Omental fat pad (tissue), 4 donors: ENCODE results near the gene CCL4L2. TPM values are rescaled to one million over a fixed set of nuclear protein-coding genes. Genes with fewer than 3 reads are reported as not detected.
A peak's percentile ranks its signal among the peaks of the same experiment; 100 is the strongest.
"Not testable (repeated sequence)": the region's sequence is repeated elsewhere in the genome, so short reads cannot be mapped to it uniquely, and the experiment has no call there.

ENCODE experiments used
- ATAC-seq: fragments of 150-250 bp; one replicate; pipeline ENCODE4 v1.9.1; 2016; ENCODE audit warnings: mild to moderate bottlenecking, moderate library complexity; ENCODE audit not compliant: low FRiP score
- DNase-seq: peaks from one replicate; pipeline ENCODE4 v3.0.0-alpha.2; 2019; ENCODE audit warnings: low spot score
- total RNA-seq, 4 donors: library from RNA; depleted of rRNA; stranded (reverse); fragments of >200 nt; gene quantifications; one replicate each; pipeline ENCODE4 v1.1.0, GENCODE V29; 2016
- TF ChIP-seq, protein P1 (sequence below), 3 donors: fragments of 450-650 bp; IDR thresholded peaks; one replicate each; pipeline ENCODE4 v1.5.1; 2016 to 2017; ENCODE audit warnings: antibody characterized with exemption in 3 of 3, mild to moderate bottlenecking in 3 of 3, moderate library complexity in 2 of 3

CCL4L2 gene
- total RNA-seq, 4 donors from 2014 or later, result 1.1 to 3.2 (median 3.1) TPM; not detected in 1

DNA sequence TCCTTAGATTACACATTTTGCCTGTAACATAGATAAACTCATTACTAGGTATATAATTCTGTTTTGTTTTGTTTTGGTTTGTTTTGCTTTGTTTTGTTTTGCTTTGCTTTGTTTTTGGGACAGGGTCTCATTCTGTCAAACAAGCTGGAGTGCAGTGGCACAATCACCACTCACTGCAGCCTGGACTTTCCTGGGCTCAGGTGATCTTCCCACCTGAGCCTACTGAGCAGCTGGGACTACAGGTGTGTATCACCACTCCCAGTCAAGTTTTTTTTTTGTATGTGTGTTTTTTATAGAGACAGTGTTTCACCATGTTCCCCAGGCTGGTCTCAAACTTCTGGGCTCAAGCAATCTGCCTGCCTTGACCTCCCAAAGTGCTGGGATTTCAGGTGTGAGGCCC is 1.3 kb upstream of the CCL4L2 start:
- no peak for ATAC-seq
- no peak for DNase-seq
- TF ChIP-seq, protein P1, sequence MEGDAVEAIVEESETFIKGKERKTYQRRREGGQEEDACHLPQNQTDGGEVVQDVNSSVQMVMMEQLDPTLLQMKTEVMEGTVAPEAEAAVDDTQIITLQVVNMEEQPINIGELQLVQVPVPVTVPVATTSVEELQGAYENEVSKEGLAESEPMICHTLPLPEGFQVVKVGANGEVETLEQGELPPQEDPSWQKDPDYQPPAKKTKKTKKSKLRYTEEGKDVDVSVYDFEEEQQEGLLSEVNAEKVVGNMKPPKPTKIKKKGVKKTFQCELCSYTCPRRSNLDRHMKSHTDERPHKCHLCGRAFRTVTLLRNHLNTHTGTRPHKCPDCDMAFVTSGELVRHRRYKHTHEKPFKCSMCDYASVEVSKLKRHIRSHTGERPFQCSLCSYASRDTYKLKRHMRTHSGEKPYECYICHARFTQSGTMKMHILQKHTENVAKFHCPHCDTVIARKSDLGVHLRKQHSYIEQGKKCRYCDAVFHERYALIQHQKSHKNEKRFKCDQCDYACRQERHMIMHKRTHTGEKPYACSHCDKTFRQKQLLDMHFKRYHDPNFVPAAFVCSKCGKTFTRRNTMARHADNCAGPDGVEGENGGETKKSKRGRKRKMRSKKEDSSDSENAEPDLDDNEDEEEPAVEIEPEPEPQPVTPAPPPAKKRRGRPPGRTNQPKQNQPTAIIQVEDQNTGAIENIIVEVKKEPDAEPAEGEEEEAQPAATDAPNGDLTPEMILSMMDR (IDR thresholded peaks at IDR 0.05), result no peak

DNA sequence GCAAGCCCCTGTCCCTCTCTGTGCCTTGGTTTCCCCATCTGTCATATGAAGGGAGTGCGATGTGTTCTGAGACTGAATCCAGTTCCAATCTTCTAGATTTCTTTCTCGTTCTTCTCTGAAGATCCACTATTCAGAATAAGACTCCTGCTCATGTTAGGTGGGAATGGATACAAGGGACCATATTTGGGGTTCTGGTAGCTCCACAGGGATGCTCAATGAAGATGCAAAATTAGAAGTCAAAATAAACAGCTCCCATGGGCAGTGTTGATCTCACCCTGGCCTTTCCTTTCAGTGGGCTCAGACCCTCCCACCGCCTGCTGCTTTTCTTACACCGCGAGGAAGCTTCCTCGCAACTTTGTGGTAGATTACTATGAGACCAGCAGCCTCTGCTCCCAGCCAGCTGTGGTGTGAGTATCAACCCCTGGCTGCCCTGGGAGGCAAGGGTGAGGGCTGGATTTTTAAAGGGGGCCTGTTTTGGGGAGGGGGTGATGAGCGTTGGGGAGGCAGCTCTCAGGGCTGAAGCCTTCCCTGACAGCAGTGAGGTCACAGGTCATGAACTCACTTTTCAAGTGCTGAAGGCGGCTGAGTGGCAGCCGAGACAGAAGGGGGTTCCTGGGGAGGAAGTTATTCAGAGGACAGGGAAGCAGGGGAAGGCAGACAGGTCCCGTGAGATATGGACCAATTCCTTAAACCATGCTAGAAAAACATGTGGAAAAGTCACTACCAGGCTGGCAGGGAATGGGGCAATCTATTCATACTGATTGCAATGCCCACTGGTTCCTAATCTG is 815 bp downstream of the CCL4L2 start:
- not testable (repeated sequence) for ATAC-seq, DNase-seq

DNA sequence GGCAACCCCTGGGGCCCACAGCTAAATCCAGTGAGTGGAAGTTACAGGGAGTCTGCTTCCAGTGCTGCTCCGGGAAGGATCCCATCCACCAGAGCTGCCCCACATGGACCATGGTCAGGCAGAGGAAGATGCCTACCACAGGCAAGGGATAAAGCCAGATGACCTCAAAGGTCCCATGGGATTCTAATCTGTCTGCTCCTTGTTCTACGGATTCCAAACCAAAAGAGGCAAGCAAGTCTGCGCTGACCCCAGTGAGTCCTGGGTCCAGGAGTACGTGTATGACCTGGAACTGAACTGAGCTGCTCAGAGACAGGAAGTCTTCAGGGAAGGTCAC is 1.4 kb downstream of the CCL4L2 start:
- TF ChIP-seq, protein P1 (IDR thresholded peaks at IDR 0.05), result no peak
- DNase-seq, result no peak
- ATAC-seq, result no peak

DNA sequence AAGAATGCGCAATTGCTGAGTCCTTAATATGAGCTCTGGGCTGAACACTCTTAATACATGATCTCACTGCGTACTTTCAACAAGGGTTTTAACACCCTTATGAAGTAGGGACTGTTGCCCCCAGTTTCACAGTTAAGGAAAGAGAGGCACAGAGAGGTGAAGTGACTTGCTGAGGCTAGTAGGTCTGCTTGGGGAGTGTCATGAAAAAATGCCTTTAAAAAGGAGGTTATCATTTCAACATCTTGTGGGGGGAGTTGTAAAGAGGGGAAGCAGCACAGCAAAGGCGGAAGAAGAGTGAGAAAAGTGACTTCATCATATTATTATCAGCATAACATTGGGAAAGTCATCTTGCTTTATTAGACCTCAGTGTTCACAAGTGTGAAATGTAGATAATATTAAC is 2.1 kb downstream of the CCL4L2 start:
- DNase-seq, result no peak
- TF ChIP-seq, protein P1 (IDR thresholded peaks at IDR 0.05), result no peak
- no peak for ATAC-seq

DNA sequence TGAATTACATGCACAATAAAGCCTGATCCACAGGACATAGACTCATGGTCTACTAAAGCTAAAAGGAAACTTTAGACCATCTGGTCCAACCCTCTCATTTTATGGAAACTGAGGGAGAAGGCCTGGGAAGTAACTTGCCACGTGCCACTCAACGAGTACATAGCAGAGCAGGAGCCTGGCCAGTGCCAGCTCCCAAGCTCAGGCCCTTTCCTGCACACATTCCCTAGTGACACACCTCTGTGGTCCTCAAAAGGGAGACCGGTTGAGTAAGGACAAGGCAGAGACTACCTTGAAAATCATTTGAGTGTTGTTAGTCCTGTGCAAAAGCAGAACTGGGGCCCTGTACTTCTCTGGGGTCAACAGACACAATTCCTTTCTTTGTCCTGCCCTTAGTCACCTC is 2.8 kb downstream of the CCL4L2 start:
- no peak for ATAC-seq
- TF ChIP-seq, protein P1 (IDR thresholded peaks at IDR 0.05), result no peak
- no peak for DNase-seq

DNA sequence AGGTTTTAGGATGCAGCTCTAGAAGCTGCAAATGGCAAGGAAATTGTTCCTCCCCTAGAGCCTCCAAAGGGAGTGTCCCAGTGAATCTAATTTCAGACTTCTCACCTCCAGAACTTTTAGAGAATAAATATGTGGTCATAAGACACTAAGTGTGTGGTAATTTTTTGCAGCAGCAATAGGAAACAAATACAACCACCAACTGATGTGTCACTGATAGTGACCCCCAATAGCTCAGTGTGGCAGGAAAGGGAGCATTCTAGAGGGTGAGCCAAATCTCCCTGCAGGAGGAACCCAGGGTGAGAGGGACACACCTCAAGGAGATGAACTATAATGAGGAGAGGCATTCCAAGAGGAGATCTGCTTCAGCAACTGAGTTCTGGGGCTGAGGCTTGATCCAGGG is 4.1 kb downstream of the CCL4L2 start:
- TF ChIP-seq, protein P1 (IDR thresholded peaks at IDR 0.05), result no peak
- DNase-seq (no peak), ATAC-seq (no peak)

DNA sequence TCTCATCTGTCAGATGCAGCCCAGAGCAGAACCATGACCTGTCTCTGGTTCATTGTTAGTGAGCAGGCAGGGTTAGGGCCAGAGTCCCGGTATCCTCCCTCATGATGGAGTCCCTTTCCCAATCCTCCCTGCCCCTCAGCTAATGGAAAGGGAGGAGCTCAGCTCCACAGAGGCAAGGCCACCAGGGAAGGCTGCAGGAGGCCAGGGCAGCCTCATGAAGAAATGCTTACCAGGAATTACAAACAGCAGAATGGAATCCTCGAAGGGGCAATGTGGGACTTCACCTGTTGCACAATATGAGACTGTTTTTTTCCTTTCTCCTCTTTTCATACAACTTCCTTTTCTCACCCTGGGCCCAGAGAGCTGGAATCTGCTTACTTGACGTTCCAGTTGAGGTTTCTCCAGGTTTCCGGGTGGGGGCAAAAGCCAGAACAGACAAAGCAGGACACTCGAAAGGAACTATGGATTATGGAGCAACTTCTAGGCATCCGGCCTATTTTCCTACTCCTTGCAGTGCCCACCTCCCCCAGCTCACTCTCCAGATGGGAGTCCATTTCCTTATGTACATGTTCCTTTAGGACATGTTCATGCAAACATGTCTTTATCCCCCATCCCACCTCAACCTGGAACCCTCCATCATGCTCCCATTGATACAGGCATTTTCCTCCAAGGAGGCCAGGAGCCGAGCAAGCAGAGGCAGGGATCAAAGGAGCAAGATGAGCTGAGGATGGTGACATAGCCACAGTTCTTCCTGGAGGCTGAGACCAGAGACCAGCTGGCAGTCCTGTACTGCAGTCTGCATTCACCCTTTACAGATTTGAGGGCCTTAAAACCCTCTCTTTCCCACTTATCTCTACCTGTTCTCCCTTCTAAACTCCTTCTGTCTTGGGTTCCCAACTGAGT is 4.8 kb downstream of the CCL4L2 start:
- DNase-seq, result not testable (repeated sequence)
- ATAC-seq, result peak; percentile 28

DNA sequence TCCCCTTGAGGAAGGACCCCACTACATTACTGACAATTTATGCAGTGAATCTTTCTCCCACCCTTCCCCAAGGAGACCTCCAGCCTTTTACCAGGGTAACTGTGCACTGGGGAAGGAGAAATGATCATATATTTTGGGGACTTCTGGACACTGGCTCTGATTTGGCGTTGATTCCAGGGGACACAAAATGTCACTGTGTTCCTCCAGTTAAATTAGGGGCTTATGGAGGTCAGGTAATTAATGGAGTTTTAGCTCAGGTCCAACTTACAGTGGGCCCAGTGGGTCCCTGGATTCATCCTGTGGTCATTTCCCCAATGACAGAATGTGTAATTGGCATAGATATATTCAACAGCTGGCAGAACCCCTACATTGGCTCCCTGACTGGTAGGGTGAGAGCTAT is 8.7 kb downstream of the CCL4L2 start:
- DNase-seq, ATAC-seq: not testable (repeated sequence)

DNA sequence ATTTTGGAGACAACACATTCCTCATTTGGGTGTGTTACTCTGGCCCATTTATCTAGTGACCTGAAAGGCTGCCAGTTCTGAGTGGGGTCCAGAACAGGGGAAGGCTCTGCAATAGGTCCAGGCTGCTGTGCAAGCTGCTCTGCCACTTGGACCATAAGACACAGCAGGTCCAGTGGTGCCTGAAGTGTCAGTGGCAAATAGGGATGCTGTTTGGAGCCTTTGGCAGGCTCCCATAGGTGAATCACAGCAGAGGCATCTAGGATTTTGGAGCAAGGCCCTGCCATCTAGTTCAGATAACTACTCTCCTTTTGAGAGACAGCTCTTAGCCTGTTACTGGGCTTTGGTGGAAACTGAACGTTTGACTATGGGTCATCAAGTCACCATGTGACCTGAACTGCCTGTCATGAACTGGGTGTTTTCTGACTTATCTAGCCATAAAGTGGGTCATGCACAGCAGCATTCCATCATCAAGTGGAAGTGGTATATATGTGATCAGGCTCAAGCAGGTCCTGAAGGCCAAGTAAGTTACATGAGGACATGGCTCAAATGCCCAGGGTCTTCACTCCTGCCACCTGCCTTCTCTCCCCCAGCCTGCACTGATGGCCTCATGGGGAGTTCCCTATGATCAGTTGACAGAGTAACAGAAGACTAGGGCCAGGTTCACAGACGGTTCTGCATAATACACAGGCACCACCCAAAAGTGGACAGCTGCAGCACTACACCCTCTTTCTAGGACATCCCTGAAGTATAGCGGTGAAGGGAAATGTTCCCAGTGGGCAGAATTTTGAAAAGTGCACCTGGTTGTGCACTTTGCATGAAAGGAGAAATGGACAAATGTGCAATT is 10.1 kb downstream of the CCL4L2 start:
- DNase-seq, ATAC-seq: not testable (repeated sequence)

DNA sequence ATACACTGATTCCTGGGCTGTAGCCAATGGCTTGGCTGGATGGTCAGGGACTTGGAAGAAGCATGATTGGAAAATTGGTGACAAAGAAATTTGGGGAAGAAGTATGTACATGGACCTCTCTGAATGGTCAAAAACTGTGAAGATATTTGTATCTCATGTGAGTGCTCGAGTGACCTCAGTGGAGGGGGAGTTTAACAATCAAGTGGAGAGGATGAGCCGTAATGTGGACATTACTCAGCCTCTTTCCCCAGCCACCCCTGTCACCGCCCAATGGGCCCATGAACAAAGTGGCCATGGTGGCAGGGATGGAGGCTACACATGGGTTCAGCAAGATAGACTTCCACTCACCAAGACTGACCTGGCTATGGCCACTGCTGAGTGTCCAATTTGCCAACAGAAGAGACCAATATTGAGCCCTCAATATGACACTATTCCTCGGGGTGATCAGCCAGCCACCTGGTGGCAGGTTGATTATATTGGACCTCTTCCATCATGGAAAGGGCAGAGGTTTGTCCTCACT is 10.8 kb downstream of the CCL4L2 start:
- DNase-seq, ATAC-seq: not testable (repeated sequence)

DNA sequence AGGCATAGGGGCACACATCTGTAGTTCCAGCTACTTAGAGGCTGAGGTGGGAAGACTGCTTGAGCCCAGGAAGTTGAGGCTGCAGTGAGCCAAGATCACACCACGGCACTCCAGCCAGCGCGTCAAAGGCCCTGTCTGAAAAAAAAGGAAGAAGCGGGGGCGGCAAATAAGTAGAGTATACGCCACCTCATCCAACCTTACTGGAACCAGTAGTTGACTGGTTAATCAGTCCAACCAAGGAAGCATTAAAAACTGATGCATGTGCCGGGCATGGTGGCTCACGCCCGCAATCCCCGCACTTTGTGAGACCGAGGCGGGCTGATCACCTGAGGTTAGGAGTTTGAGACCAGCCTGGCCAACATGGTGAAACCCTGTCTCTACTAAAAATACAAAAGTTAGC is 12.1 kb downstream of the CCL4L2 start:
- ATAC-seq, DNase-seq: not testable (repeated sequence)

DNA sequence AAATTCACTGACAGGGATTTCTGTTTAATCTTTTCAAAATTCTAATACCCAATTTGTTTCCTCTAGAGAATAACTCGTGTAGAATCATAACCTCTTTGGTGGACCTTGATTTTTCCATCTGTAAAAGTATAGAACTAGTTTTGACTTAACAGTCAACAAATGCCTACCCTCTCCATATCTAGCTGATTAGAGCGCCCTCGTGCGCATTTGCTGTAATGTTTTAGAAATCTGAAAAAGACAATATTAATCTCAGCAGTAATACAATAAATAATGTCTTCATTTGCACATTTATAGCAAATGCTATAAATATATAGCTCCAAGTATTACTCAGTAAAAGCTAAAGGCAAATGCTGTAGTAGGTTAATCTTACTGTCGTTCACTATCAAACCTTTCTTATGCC is 18.8 kb downstream of the CCL4L2 start:
- not testable (repeated sequence) for DNase-seq, ATAC-seq
